ENCODE data around the gene UBASH3A. TPM values are rescaled to one million over a fixed set of nuclear protein-coding genes. Genes with fewer than 3 reads are reported as not detected.
A peak's percentile ranks its signal among the peaks of the same experiment; 100 is the strongest.

UBASH3A gene
- polyA plus RNA-seq, 6 donors from 2014 or later, result 0.16 to 0.32 TPM; not detected in 4

DNA sequence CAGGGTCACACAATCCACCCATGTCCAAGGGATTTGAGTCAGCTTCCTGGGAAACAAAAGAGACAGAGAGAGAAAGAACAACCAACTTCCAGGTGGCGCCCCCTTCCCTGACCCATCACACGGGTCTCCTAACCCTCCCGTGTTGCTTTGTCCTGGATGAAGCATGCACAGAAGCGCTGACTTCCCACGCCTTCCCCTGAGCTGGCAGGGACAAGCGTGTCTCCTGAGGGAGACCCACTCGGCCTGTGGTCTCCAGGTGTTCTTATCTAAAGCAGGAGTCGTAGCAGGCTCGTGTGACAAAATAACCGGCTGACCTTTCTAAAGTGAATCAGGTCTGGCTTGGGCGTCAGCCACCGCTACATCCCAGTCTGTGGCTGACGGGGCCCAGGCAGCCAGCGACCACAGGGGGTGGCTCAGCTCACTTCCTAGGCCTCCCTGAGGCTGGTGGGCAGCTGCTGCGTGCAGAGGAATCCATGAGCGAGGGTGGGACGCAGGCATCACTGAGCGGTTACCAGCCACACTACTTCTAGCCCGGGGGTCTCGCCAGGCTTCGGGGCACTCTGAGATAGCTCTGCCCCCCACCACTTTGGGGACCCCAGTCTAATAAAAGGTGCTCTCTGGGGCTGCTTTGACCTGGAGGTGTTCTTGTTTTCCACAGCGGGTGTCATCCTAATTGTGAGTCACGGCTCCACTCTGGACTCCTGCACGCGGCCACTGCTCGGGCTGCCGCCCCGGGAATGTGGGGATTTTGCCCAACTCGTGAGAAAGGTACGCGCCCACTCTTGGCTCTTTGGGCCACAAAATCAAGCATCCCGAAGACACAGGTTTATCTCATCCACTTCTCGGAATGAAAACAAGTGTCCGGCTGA, 40.4 kb downstream of the UBASH3A start:
- peaks cover 7 to 17% (median 11%) of the 10 kb centered on the region in 3 donors for H3K4me1 Mint-ChIP-seq
- peaks cover 0 to 2% (median 0%) of the 10 kb centered on the region in 7 donors for H3K9me3 Mint-ChIP-seq
- no peaks in the 10 kb centered on the region for H3K36me3 Mint-ChIP-seq
- ATAC-seq (ENCODE audit: low read depth in 2 of 2) (no peak), DNase-seq (no peak)
- peaks cover 3 to 54% (median 35%) of the 10 kb centered on the region in 3 donors for H3K27me3 Mint-ChIP-seq
- H3K4me3 Mint-ChIP-seq, result no peak overlapping the region
- no peak overlapping the region for H3K27ac Mint-ChIP-seq

DNA sequence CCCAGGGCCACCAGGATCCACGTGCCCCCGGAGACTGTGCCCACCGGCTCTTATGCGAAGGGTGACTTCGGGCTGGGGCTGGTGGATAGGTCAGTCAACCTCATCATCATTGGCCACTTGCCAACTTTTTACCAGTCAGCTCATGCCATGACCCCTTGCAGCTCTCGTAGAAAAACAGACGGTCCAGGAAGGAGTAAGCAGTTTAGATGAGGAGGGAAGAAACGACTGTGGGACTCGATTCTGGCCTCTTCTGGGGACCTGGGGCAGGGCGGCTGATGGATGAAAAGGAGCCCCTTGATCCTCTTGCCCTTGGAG, 41.0 kb downstream of the UBASH3A start:
- Mint-ChIP-seq H3K27me3 (peaks cover 0 to 48% (median 29%) of the 10 kb centered on the region in 3 donors), H3K27ac (no peak overlapping the region), H3K9me3 (peaks cover 0 to under 1% (median 0%) of the 10 kb centered on the region in 7 donors), H3K4me1 (peaks cover 8 to 12% (median 11%) of the 10 kb centered on the region in 3 donors), H3K4me3 (no peak overlapping the region), H3K36me3 (no peaks in the 10 kb centered on the region)
- no peak for DNase-seq
- no peak for ATAC-seq (ENCODE audit: low read depth in 2 of 2)

DNA sequence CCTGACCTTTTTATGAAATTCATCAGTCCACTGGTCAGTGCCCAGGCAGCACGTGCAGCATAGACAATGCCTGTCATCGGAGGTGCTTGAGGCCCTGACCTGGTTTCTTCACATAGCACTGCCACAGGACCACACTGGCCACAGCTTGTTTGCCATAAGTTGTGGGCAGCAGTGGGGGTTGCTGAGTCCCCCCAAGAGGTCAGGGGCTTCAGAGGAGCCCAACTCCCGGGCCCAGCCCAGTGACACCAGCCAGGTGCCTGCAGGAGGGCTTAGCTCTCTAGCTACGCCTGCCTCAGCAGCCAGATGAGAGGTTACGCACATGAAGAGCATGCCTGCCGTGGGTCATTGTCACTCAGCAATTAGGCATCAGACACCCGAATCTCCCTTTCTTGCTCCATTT, 41.6 kb downstream of the UBASH3A start:
- Mint-ChIP-seq H3K27ac (no peak overlapping the region), H3K9me3 (no peaks in the 10 kb centered on the region), H3K27me3 (peaks cover 0 to 45% (median 24%) of the 10 kb centered on the region in 3 donors), H3K4me1 (peaks cover 14 to 18% (median 14%) of the 10 kb centered on the region in 3 donors), H3K36me3 (no peaks in the 10 kb centered on the region), H3K4me3 (no peak overlapping the region)
- ATAC-seq (ENCODE audit: low read depth in 2 of 2) (no peak), DNase-seq (no peak)

DNA sequence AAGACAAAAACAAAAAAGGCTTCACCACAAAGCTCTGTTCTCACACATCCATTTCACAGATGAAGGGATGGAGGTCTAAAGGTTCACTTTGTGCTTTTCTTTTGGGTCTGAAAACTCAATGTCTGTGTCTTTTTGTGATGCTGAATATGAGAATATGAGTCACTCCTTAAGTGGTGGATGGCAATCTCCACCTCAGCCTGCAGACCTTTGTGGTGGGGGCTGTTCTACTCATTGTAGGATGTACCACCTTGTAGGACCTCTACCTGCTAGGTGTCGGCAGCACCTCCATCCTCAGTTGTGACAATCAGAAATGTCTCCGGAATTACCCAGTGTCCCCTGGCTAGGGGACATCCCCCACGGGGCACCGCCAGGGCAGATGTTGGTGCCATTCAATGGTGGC, 42.8 kb downstream of the UBASH3A start:
- H3K4me1 Mint-ChIP-seq, result peaks cover 14 to 18% (median 14%) of the 10 kb centered on the region in 3 donors
- no peak overlapping the region for H3K4me3 Mint-ChIP-seq
- H3K36me3 Mint-ChIP-seq, result no peaks in the 10 kb centered on the region
- ATAC-seq (ENCODE audit: low read depth in 2 of 2) (no peak), DNase-seq (no peak)
- H3K27me3 Mint-ChIP-seq, result peaks cover 0 to 37% (median 24%) of the 10 kb centered on the region in 3 donors
- H3K27ac Mint-ChIP-seq, result no peak overlapping the region
- no peaks in the 10 kb centered on the region for H3K9me3 Mint-ChIP-seq

DNA sequence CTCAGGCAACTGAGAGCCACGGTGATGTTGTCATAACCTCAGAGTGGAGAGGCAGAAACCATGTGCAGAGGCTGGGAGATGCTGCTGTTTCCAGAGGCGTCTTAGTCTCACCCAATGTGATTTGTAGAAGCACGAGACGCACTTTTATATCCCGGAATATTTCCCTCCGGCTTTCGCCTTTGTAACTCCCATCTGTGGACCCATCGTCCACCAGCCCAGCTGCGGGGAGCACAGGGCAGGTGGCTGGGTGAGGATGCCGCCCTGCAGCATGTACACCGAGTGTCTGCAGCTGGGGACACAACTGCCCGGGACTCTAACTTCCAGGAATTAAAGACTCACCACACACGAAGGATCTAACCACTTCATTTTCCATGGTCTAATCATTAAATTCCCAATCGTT, 43.5 kb downstream of the UBASH3A start:
- DNase-seq (no peak), ATAC-seq (ENCODE audit: low read depth in 2 of 2) (no peak)
- Mint-ChIP-seq H3K27ac (no peak overlapping the region), H3K36me3 (no peaks in the 10 kb centered on the region), H3K27me3 (peaks cover 0 to 35% (median 23%) of the 10 kb centered on the region in 3 donors), H3K9me3 (no peaks in the 10 kb centered on the region), H3K4me1 (peaks cover 14 to 18% (median 14%) of the 10 kb centered on the region in 3 donors), H3K4me3 (no peak overlapping the region)

DNA sequence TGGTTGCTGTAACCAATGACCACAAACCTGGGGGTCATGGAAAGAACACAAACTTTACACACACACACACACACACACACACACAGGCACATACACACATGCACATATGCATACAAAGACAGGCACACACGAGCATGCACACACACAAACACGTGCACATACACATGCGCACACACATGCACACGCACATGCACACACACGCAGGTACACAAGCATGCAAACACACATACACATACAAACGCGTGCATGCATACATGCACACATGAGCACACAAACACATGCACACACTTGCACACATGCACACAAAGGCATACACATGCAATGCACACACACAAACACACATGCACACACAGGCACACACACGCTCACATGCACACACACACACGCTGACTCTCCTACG, 44.0 kb downstream of the UBASH3A start:
- DNase-seq (no peak), ATAC-seq (ENCODE audit: low read depth in 2 of 2) (no peak)
- H3K27me3 Mint-ChIP-seq, result peaks cover 0 to 33% (median 18%) of the 10 kb centered on the region in 3 donors
- H3K4me3 Mint-ChIP-seq, result no peak overlapping the region
- H3K9me3 Mint-ChIP-seq, result no peaks in the 10 kb centered on the region
- no peaks in the 10 kb centered on the region for H3K36me3 Mint-ChIP-seq
- peaks cover 14 to 18% (median 14%) of the 10 kb centered on the region in 3 donors for H3K4me1 Mint-ChIP-seq
- peak overlapping the region in 2 of 6 donors; percentile 52 to 81 for H3K27ac Mint-ChIP-seq

DNA sequence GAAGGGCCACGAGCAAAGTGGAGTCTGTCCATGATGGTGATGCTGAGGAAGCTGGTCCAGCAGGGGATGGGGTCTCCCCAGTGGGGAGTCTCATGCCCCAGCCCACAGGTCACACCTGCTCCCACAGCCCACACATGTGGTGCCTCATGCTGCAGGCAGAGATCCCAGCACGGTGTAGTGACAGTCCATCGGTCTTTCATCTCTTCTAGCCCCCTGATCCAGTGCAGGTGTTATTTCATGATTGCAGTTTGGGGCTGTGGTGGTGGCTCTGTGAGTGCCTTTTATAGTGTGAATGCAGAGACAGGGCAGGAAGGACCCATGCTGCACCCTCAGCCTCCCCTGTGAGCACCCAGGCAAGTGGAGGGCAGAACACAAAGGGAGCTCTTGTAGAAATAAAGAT, 45.0 kb downstream of the UBASH3A start:
- H3K4me3 Mint-ChIP-seq, result no peak overlapping the region
- H3K27me3 Mint-ChIP-seq, result peaks cover 0 to 28% (median 16%) of the 10 kb centered on the region in 3 donors
- H3K4me1 Mint-ChIP-seq, result peaks cover 14 to 22% (median 14%) of the 10 kb centered on the region in 3 donors
- DNase-seq (no peak), ATAC-seq (ENCODE audit: low read depth in 2 of 2) (no peak)
- H3K27ac Mint-ChIP-seq, result no peak overlapping the region
- H3K36me3 Mint-ChIP-seq, result no peaks in the 10 kb centered on the region
- no peaks in the 10 kb centered on the region for H3K9me3 Mint-ChIP-seq

DNA sequence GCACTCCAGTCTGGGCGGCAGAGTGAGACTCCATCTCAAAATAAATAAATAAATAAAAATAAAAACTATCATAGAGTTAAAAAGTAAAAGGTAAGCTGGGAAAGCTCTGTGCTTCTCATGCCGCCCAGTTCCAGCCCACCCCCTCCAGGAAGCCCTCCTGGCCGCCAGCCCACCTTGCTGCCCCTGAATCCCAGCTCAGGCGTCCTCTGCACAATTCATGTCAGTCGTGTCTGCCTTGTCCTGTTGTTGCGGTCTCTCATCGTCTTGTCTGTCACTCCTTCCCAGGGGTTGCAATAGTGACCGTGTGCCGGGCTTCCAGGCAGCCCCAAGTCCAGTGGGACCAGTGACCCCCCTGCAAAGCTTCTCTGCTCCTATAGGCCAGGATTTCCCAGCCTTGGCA, 48.2 kb downstream of the UBASH3A start:
- no peak overlapping the region for H3K27ac Mint-ChIP-seq
- no peak for ATAC-seq (ENCODE audit: low read depth in 2 of 2)
- DNase-seq, result no peak
- H3K4me3 Mint-ChIP-seq, result no peak overlapping the region
- no peaks in the 10 kb centered on the region for H3K36me3 Mint-ChIP-seq
- H3K9me3 Mint-ChIP-seq, result no peaks in the 10 kb centered on the region
- peaks cover 5 to 12% (median 7%) of the 10 kb centered on the region in 3 donors for H3K4me1 Mint-ChIP-seq
- peaks cover 0 to 22% (median 7%) of the 10 kb centered on the region in 3 donors for H3K27me3 Mint-ChIP-seq

DNA sequence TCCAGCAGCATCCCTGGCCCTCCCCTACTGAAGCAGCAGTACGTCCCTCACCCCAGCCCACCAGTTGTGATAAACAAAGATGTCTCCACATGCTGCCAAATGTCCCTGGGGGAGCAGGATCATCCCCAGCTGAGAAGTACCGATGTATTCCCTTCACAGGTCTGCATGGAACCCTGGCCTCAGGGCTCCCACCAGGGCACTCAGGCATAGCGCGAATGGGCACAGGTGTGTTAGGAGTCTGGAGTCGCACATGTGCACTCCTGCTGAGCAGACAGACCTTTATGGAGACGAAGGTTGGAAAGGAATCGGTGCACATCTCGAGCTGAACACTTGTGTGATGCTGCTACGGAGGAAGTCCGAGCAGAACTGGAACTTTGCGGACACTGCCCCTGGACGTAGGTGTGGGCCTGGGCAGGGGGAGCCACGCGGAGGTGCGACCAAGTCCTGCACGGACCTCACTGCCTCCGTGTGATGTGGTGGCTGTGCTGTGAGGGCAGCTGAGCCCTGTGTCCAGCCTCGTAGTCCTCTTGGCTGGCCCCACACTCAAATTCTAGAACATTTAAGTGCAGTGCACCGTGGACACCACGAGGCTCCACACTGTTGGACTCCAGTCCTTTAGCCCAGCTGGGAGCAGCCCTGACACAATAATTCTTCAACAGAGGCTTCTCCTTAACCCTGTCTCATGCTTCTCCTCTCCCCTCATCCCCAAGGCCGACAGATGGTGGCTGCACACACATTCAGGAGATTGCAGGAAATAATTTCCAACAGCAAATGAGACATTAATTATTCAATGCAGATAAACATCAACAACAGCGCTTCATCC, 48.9 kb downstream of the UBASH3A start:
- ATAC-seq (ENCODE audit: low read depth in 2 of 2), result no peak
- H3K27me3 Mint-ChIP-seq, result peaks cover 0 to 22% (median 7%) of the 10 kb centered on the region in 3 donors
- H3K4me3 Mint-ChIP-seq, result no peak overlapping the region
- peaks cover 5 to 12% (median 7%) of the 10 kb centered on the region in 3 donors for H3K4me1 Mint-ChIP-seq
- no peak for DNase-seq
- no peaks in the 10 kb centered on the region for H3K9me3 Mint-ChIP-seq
- H3K27ac Mint-ChIP-seq, result no peak overlapping the region
- H3K36me3 Mint-ChIP-seq, result no peaks in the 10 kb centered on the region

DNA sequence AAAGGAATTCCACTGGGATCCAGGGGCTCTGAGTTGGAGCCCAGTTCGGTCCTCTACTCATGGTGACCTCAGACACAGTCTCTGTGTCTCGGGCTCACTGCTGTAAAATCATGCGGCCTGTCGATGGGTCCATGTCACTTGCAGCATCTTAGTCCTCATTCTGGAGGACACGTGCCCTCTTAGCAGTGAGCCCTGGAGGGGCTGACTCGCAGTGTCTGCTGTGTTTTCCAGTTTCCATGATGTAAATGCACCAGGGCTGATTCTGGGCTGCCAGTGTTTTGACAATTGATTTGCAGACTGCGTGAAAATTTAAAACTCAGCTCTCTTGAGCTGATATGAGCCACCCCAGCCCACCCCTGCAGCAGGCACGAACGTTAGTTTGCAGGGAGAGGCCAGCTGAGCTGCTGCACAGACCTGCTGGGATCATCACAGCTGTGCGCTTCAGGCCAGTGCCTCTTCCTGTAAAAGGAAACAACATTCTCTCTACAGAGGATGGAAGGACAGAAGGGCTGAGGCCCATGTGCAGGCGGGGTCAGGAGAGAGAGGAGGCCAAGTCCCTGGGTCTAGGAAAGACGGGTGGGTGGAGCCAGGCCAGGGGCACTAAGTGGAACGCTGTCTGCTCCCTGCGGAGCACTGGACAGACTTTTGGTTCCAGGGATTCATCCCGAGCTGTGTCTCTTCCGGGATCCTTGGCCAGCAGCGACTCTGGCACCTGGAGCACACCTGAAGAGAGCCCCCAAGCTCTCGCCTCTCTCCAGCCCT, 49.7 kb downstream of the UBASH3A start:
- Mint-ChIP-seq H3K4me1 (peaks cover 5 to 12% (median 7%) of the 10 kb centered on the region in 3 donors), H3K4me3 (no peak overlapping the region), H3K36me3 (no peaks in the 10 kb centered on the region), H3K9me3 (no peaks in the 10 kb centered on the region), H3K27me3 (peaks cover 0 to 22% (median 1%) of the 10 kb centered on the region in 3 donors), H3K27ac (no peak overlapping the region)
- DNase-seq, result no peak
- ATAC-seq (ENCODE audit: low read depth in 2 of 2), result no peak

DNA sequence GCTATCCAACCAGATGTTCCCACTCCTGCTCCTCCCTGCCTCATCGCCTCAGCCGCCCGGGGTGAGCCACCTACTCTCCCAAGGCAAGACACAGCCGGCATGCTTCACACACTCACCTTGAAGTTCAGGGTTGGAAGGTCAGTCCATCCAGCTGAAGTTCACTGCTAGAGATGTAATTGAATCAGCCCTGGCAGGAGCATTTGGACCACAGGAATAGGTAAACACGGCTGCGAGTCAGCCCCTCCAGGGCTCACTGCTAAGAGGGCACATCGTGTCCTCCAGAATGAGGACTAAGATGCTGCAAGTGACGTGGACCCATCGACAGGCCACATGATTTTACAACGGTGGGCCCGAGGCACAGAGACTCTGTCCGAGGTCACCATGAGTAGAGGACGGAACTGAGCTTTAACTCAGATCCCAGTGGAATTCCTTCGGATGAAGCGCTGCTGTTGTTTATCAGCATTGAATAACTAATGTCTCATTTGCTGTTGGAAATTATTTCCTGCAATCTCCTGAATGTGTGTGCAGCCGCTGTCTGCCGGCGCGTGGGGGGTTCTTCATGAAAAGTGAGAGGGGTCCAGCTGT, 50.4 kb downstream of the UBASH3A start:
- ATAC-seq (ENCODE audit: low read depth in 2 of 2), result no peak
- H3K4me1 Mint-ChIP-seq, result peaks cover 5 to 12% (median 7%) of the 10 kb centered on the region in 3 donors

DNA sequence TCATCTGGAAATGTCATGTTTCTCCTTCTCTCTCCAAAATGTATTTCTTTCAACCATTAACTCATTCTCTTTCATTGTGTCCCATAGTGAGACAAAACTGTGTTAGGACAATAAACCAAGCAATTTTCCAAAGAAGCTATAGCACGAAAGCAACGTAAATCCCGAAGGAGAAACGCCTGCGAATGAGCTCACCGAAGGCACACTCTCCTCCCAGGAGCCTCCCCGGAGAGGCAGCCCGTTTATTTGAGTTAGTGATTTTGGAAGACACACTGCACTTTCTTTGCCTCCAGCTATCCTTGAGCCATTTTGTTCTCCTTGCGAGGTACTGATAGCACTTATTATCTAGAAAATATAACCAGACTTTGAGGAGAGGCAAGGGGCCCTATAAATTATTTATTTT, 51.1 kb downstream of the UBASH3A start:
- no peak for DNase-seq
- peak overlapping the region in 1 of 8 donors; percentile 27 for H3K4me3 Mint-ChIP-seq
- no peak for ATAC-seq (ENCODE audit: low read depth in 2 of 2)
- no peak overlapping the region for H3K27ac Mint-ChIP-seq
- no peaks in the 10 kb centered on the region for H3K9me3 Mint-ChIP-seq
- peaks cover 0 to 22% (median 0%) of the 10 kb centered on the region in 3 donors for H3K27me3 Mint-ChIP-seq
- peaks cover 4 to 12% (median 10%) of the 10 kb centered on the region in 3 donors for H3K4me1 Mint-ChIP-seq
- H3K36me3 Mint-ChIP-seq, result no peaks in the 10 kb centered on the region

More for the DNA sequence above, 50.4 kb downstream of the UBASH3A start:
- no peak overlapping the region for H3K27ac Mint-ChIP-seq
- peaks cover 0 to 22% (median 0%) of the 10 kb centered on the region in 3 donors for H3K27me3 Mint-ChIP-seq
- DNase-seq, result no peak
- no peaks in the 10 kb centered on the region for H3K9me3 Mint-ChIP-seq
- H3K4me3 Mint-ChIP-seq, result no peak overlapping the region
- H3K36me3 Mint-ChIP-seq, result no peaks in the 10 kb centered on the region

DNA sequence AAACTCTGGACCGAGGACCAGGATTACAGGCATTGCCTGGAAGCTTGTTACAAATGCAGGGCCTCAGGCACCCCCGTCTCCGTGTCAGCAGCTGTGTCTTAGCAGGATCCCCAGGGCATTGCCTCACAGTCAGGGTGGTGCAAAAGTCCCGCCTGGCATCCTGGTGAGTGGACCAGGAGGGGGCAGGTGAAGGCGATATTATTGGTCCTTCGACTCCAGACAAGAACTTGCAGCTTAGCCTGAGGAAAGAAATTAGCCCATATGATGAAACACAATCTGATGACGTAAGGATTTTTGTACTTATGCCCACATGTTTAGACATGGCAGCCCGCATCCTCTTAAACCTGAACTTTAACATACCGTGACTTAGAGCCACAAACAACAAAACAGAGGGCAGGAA, 51.5 kb downstream of the UBASH3A start:
- H3K4me1 Mint-ChIP-seq, result peaks cover 2 to 12% (median 10%) of the 10 kb centered on the region in 3 donors
- H3K4me3 Mint-ChIP-seq, result peak overlapping the region in 1 of 8 donors; percentile 27

More for the DNA sequence above, 51.5 kb downstream of the UBASH3A start:
- Mint-ChIP-seq H3K27me3 (peaks cover 0 to 22% (median 0%) of the 10 kb centered on the region in 3 donors), H3K27ac (peak overlapping the region in 1 of 6 donors; percentile 36), H3K9me3 (no peaks in the 10 kb centered on the region), H3K36me3 (no peaks in the 10 kb centered on the region)
- ATAC-seq (ENCODE audit: low read depth in 2 of 2) (peak in 1 of 2 donors; percentile 27), DNase-seq (no peak)

All from naive B cell (primary cell).